ENCODE measurements around the gene FOXL3.

FOXL3 gene

GRCh38 chr7:338295-339061 is 48.5 kb downstream of the FOXL3 start:
- TF ChIP-seq FOXP2 (optimal IDR thresholded peaks at IDR 0.05; ENCODE audit: borderline replicate concordance, extremely low read depth, extremely low read length, insufficient read depth) (no peak), TAF1 (IDR thresholded peaks at IDR 0.05; ENCODE audit: borderline replicate concordance, insufficient read depth, low read length) (no peak), REST (IDR thresholded peaks at IDR 0.05; ENCODE audit: insufficient read depth in 1 of 2, low read depth in 2 of 2, low read length in 2 of 2) (no peak), POLR2AphosphoS5 (IDR thresholded peaks at IDR 0.05; ENCODE audit: low read depth, low read length) (no peak), SIN3A (IDR thresholded peaks at IDR 0.05; ENCODE audit: borderline replicate concordance, insufficient read depth, low read length) (no peak)

- no peak for TF ChIP-seq FOXP2 (optimal IDR thresholded peaks at IDR 0.05; ENCODE audit: borderline replicate concordance, extremely low read depth, extremely low read length, insufficient read depth)
Observed at GRCh38 chr7:339062-339342, 49.0 kb downstream of the FOXL3 start.

- TF ChIP-seq POLR2AphosphoS5 (IDR thresholded peaks at IDR 0.05; ENCODE audit: low read depth, low read length) (no peak), TAF1 (IDR thresholded peaks at IDR 0.05; ENCODE audit: borderline replicate concordance, insufficient read depth, low read length) (no peak), FOXP2 (optimal IDR thresholded peaks at IDR 0.05; ENCODE audit: borderline replicate concordance, extremely low read depth, extremely low read length, insufficient read depth) (no peak)
Observed at GRCh38 chr7:339696-340095, 49.7 kb downstream of the FOXL3 start.

GRCh38 chr7:340200-340937 is 50.4 kb downstream of the FOXL3 start:
- TF ChIP-seq SIN3A (IDR thresholded peaks at IDR 0.05; ENCODE audit: borderline replicate concordance, insufficient read depth, low read length) (no peak), REST (IDR thresholded peaks at IDR 0.05; ENCODE audit: insufficient read depth in 1 of 2, low read depth in 2 of 2, low read length in 2 of 2) (no peak), POLR2AphosphoS5 (IDR thresholded peaks at IDR 0.05; ENCODE audit: low read depth, low read length) (no peak), FOXP2 (optimal IDR thresholded peaks at IDR 0.05; ENCODE audit: borderline replicate concordance, extremely low read depth, extremely low read length, insufficient read depth) (no peak), TAF1 (IDR thresholded peaks at IDR 0.05; ENCODE audit: borderline replicate concordance, insufficient read depth, low read length) (no peak)
